Retinal pigment epithelial cell (primary cell): ENCODE measurements around the gene ORAI1.
"Not testable (repeated sequence)": the region's sequence is repeated elsewhere in the genome, so short reads cannot be mapped to it uniquely, and the experiment has no call there.

Experiments
- DNase-seq: peaks from one replicate; pipeline ENCODE4 v3.0.0-alpha.2; 2010; ENCODE audit warnings: low read depth
- H3K4me3 ChIP-seq: 2 replicates; pipeline ENCODE4 v1.5.1; 2011; ENCODE audit warnings: mild to moderate bottlenecking, low read length, control low read depth, moderate library complexity
- TF ChIP-seq, protein P1 (sequence below): conservative IDR thresholded peaks from 2 replicates; pipeline ENCODE4 v1.5.1; 2011; ENCODE audit warnings: low read depth, low read length, control low read depth, inconsistent platforms

The ORAI1 gene

DNA sequence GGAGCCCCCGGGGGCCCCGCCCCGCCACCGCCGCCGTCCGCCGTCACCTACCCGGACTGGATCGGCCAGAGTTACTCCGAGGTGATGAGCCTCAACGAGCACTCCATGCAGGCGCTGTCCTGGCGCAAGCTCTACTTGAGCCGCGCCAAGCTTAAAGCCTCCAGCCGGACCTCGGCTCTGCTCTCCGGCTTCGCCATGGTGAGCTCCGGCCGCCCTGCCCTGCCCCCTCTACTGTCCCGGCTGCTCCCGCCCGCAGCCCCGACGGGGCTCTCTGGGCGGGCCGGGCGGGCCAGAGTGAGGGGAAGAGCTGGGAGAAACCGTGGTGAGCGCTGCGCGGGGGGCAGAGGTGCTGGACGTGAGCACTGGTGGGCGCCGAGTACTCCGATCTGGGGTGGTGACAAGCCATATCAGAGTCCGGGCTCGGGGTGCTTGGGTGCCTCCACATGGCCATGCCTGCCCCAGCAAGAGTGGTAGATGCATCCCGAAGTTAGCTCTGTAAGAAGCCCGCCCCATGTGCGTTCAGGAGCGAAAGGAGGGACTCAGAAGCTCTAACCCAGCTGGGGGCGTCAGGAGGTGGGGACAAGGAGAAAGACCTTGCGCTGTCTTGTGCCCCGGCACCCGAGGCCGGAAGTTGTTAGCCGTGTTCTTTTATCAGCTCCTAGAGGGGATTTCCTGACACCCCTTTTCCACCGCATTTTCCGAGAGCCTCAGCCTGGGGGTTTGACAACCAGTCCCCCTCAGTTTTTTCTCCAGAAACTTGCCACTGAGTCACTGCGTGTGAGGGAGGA, 717 bp downstream of the ORAI1 start:
- no peak for DNase-seq
- TF ChIP-seq, protein P1, sequence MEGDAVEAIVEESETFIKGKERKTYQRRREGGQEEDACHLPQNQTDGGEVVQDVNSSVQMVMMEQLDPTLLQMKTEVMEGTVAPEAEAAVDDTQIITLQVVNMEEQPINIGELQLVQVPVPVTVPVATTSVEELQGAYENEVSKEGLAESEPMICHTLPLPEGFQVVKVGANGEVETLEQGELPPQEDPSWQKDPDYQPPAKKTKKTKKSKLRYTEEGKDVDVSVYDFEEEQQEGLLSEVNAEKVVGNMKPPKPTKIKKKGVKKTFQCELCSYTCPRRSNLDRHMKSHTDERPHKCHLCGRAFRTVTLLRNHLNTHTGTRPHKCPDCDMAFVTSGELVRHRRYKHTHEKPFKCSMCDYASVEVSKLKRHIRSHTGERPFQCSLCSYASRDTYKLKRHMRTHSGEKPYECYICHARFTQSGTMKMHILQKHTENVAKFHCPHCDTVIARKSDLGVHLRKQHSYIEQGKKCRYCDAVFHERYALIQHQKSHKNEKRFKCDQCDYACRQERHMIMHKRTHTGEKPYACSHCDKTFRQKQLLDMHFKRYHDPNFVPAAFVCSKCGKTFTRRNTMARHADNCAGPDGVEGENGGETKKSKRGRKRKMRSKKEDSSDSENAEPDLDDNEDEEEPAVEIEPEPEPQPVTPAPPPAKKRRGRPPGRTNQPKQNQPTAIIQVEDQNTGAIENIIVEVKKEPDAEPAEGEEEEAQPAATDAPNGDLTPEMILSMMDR, result peak; percentile 18
- H3K4me3 ChIP-seq, result peak overlapping the region; percentile 62

DNA sequence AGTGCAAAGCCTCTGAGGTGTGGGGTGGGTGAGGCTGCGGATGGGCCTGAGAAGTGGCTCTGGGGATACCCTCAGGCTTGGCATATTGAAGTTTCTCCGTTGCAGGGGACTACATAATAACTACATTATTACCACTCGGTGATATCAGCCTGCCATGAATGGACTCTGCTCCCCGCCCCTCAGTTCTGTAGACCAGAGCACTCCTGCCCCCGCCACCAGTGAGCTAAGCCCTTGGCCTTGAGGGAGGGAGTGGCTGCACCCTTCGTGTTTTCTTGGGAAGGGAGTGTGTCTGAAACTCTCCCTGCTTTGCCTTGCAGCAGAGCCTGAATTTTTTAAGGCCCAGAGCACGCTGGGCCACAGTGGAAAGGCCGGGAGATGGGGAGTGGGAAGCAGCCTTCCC, 1.7 kb downstream of the ORAI1 start:
- DNase-seq, result no peak
- H3K4me3 ChIP-seq, result peak overlapping the region; percentile 23
- TF ChIP-seq, protein P1, result no peak

DNA sequence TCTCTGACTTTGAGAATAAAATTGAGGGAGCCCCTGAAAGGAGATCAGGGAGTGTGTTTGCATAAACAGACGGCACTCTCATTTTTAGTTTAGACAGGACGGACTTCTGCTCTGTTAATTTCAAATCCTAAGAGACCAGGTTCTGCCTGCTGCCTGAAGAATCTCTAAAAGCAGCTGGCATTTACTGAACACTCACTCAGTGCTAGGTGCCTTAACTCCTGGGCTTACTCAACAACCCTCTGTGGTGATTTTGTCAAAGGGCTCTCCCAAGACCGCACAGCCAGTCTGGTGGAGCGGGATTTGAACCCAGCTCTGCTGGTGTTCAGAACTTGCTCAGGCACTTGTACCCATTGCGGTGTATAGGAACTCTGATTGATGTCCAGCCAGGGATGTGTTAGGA, 2.2 kb downstream of the ORAI1 start:
- DNase-seq, result no peak

GRCh38 chr12:121630791-121631355, 4.5 kb downstream of the ORAI1 start:
- DNase-seq, result no peak
- TF ChIP-seq, protein P1, result no peak
- no peak overlapping the region for H3K4me3 ChIP-seq

More for the DNA sequence above, 2.2 kb downstream of the ORAI1 start:
- no peak overlapping the region for H3K4me3 ChIP-seq
- TF ChIP-seq, protein P1, result no peak

DNA sequence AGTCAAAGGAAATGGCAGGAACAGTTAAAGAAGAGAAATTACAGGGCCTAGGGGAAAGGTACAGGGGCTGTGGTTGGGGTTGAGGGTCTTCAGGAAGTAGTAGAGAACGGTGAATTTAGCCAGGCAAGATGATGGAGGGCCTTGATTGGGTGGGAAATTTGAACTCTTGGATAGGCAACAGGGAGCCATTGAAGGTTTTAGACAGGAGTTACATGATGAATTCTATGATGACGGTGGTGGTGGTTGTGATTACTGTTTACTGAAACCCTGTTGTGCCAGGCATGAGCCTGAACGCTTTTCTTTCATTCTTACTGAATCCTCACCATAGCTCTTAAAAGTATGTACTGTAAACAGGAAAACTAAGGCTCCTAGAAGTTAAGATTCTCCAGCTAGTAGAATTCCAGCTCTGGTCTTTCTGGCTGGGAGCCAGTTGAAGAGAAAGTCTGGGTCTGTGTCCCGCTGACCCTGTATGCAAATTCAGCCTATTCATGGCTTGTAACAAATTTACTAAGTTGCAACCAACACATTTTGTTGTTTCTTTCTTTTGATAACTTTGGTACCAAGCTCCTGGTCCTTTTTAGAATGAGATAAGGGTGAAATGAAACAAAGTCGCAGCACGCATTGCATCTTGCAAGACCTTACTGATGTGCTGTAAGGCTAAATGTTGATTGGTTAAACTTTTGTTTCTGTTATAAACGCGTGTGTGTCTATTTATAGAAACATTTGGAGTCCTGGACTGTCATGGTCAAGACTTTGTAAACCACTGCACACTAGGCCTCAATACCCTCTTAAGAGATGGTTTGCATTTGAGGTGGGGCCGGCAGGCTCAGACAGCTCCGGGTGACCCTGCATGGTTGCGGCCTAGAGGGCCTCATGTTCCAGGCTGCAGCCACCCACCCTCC, 6.0 kb downstream of the ORAI1 start:
- DNase-seq, result no peak
- H3K4me3 ChIP-seq, result no peak overlapping the region
- TF ChIP-seq, protein P1, result no peak

- DNase-seq, H3K4me3 ChIP-seq: not testable (repeated sequence)
Observed at GRCh38 chr12:121633833-121634196, 7.5 kb downstream of the ORAI1 start.

DNA sequence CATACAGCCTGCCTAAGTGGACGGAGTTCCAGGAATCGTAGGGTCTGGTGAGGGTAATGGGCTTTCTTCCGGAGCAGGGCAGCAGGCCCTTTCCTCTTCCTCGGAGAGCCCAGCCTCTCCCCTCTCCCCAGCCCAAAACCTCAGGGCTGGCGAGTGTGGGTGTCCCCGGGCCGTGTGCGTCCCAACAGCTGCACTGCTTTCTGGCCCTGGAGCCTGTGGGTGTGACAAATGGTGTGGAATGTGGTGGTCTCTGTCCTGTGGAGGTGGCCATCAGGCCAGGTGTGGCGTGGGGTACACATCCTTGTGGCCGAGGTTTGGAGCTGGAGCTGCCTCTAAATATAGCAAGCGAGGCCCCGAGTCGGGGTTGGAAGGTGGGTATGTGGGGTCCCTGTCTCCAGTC, 8.5 kb downstream of the ORAI1 start:
- no peak overlapping the region for H3K4me3 ChIP-seq
- DNase-seq, result no peak
- TF ChIP-seq, protein P1, result no peak
